Activated effector memory CD4-positive, alpha-beta T cell treated with anti-CD3 and anti-CD28 coated beads, Interleukin-2, amount 50 U/mL, for 16 hours (primary cell): ENCODE results near the gene WWC2.
"Not testable (repeated sequence)": the region's sequence is repeated elsewhere in the genome, so short reads cannot be mapped to it uniquely, and the experiment has no call there.

Experiments used
- DNase-seq: peaks from one replicate; pipeline ENCODE4 v3.0.0-alpha.2; 2020

WWC2 gene

GRCh38 chr4:183312841-183313240 is 213.8 kb downstream of the WWC2 start:
- no peak for DNase-seq

GRCh38 chr4:183314336-183314735 is 215.3 kb downstream of the WWC2 start:
- DNase-seq: no peak

GRCh38 chr4:183314806-183315205 is 215.7 kb downstream of the WWC2 start:
- DNase-seq: no peak

GRCh38 chr4:183318656-183319055 is 219.6 kb downstream of the WWC2 start:
- no peak for DNase-seq

- no peak for DNase-seq
Measured at GRCh38 chr4:183320211-183321059, 221.4 kb downstream of the WWC2 start, which contains the start of gene CLDN22. Gene CLDN22 (minus strand): TSS chr4:183320276. CDS start chr4:183320218, 58 bp downstream.

GRCh38 chr4:183321079-183321478 is 222.0 kb downstream of the WWC2 start:
- DNase-seq: no peak

GRCh38 chr4:183321516-183321915 is 222.5 kb downstream of the WWC2 start:
- DNase-seq: no peak

GRCh38 chr4:183322326-183322725 is 223.3 kb downstream of the WWC2 start, which contains the start of gene CLDN24:
Gene CLDN24 (minus strand): TSS chr4:183322426. CDS start chr4:183322426, 0 bp downstream.
- no peak for DNase-seq

GRCh38 chr4:183323295-183323694 is 224.2 kb downstream of the WWC2 start:
- DNase-seq: no peak

GRCh38 chr4:183324056-183324455 is 225.0 kb downstream of the WWC2 start:
- not testable (repeated sequence) for DNase-seq

- DNase-seq: no peak
Measured at GRCh38 chr4:183324619-183325018, 225.6 kb downstream of the WWC2 start.

- DNase-seq: not testable (repeated sequence)
Measured at GRCh38 chr4:183326387-183326786, 227.3 kb downstream of the WWC2 start.

GRCh38 chr4:183326853-183327252 is 227.8 kb downstream of the WWC2 start:
- DNase-seq: no peak

- DNase-seq: no peak
Measured at GRCh38 chr4:183327827-183328226, 228.8 kb downstream of the WWC2 start.

GRCh38 chr4:183328832-183329231 is 229.8 kb downstream of the WWC2 start:
- DNase-seq: no peak

GRCh38 chr4:183329244-183329643 is 230.2 kb downstream of the WWC2 start:
- no peak for DNase-seq

GRCh38 chr4:183329954-183330742 is 231.1 kb downstream of the WWC2 start:
- DNase-seq: no peak

- no peak for DNase-seq
Measured at GRCh38 chr4:183330841-183331240, 231.8 kb downstream of the WWC2 start.

GRCh38 chr4:183332447-183332846 is 233.4 kb downstream of the WWC2 start:
- no peak for DNase-seq

- DNase-seq: no peak
Measured at GRCh38 chr4:183333202-183333601, 234.1 kb downstream of the WWC2 start.

GRCh38 chr4:183333983-183334382 is 234.9 kb downstream of the WWC2 start:
- no peak for DNase-seq

GRCh38 chr4:183335369-183335940 is 236.4 kb downstream of the WWC2 start:
- no peak for DNase-seq

GRCh38 chr4:183337349-183337748 is 238.3 kb downstream of the WWC2 start:
- DNase-seq: no peak
